H9 (cell line): ENCODE results near the gene GLRA2. TPM values are rescaled to one million over a fixed set of nuclear protein-coding genes. Genes with fewer than 3 reads are reported as not detected.

Experiments
- DNase-seq: peaks from one replicate; pipeline ENCODE4 v3.0.0-alpha.2; 2017
- H2AFZ ChIP-seq: one replicate; pipeline ENCODE4 v1.6.1; 2013; ENCODE audit warnings: mild to moderate bottlenecking, low read length, control low read depth, moderate library complexity
- H2AK5ac ChIP-seq: 2 replicates; pipeline ENCODE4 v1.6.1; 2013; ENCODE audit warnings: low read length, control low read depth, mixed read lengths; ENCODE audit not compliant: insufficient read length
- H2BK120ac ChIP-seq: one replicate; pipeline ENCODE4 v1.6.1; 2013; ENCODE audit warnings: low read depth, mild to moderate bottlenecking, low read length, control low read depth, inconsistent platforms; ENCODE audit not compliant: poor library complexity, severe bottlenecking
- H2BK12ac ChIP-seq: 2 replicates; pipeline ENCODE4 v1.6.1; 2013; ENCODE audit warnings: low read length, control low read depth, mixed read lengths, low read depth; ENCODE audit not compliant: insufficient read length
- H2BK15ac ChIP-seq: 2 replicates; pipeline ENCODE4 v1.6.1; 2013; ENCODE audit warnings: low read depth, low read length, control low read depth
- H2BK20ac ChIP-seq: one replicate; pipeline ENCODE4 v1.6.1; 2013; ENCODE audit warnings: low read depth, mild to moderate bottlenecking, low read length, control low read depth, inconsistent platforms; ENCODE audit not compliant: poor library complexity, severe bottlenecking
- H2BK5ac ChIP-seq: 2 replicates; pipeline ENCODE4 v1.6.1; 2013; ENCODE audit warnings: low read length, control low read depth, mixed read lengths; ENCODE audit not compliant: insufficient read length
- H3K14ac ChIP-seq: 2 replicates; pipeline ENCODE4 v1.6.1; 2013; ENCODE audit warnings: low read length, control low read depth; ENCODE audit not compliant: insufficient read depth
- H3K18ac ChIP-seq: 2 replicates; pipeline ENCODE4 v1.6.1; 2013; ENCODE audit warnings: low read depth, mild to moderate bottlenecking, mixed read lengths, low read length, control low read depth; ENCODE audit not compliant: insufficient read length
- H3K23ac ChIP-seq: 2 replicates; pipeline ENCODE4 v1.6.1; 2013; ENCODE audit warnings: low read length, control low read depth, mixed read lengths, low read depth; ENCODE audit not compliant: insufficient read length
- H3K23me2 ChIP-seq: 2 replicates; pipeline ENCODE4 v1.6.1; 2013; ENCODE audit warnings: low read depth, mild to moderate bottlenecking, mixed read lengths, low read length, control low read depth; ENCODE audit not compliant: insufficient read length, poor library complexity, severe bottlenecking
- H3K27ac ChIP-seq: 2 replicates; pipeline ENCODE4 v1.5.1; 2013; ENCODE audit warnings: low read length, control low read depth, mixed read lengths, low read depth; ENCODE audit not compliant: insufficient read length
- H3K27me3 ChIP-seq: 2 replicates; pipeline ENCODE4 v1.6.1; 2013; ENCODE audit warnings: low read length, control low read depth, inconsistent platforms; ENCODE audit not compliant: insufficient read depth
- H3K4ac ChIP-seq: 2 replicates; pipeline ENCODE4 v1.6.1; 2013; ENCODE audit warnings: low read depth, mild to moderate bottlenecking, control low read depth, inconsistent platforms, low read length, moderate library complexity
- H3K4me1 ChIP-seq: 2 replicates; pipeline ENCODE4 v1.6.1; 2013; ENCODE audit warnings: low read length, control low read depth, inconsistent platforms; ENCODE audit not compliant: insufficient read depth
- H3K4me2 ChIP-seq: 2 replicates; pipeline ENCODE4 v1.6.1; 2013; ENCODE audit warnings: low read length, control low read depth, mixed read lengths; ENCODE audit not compliant: insufficient read length, insufficient read depth
- H3K56ac ChIP-seq: 2 replicates; pipeline ENCODE4 v1.6.1; 2013; ENCODE audit warnings: low read depth, mild to moderate bottlenecking, mixed read lengths, low read length, control low read depth; ENCODE audit not compliant: insufficient read length
- H3K79me1 ChIP-seq: 2 replicates; pipeline ENCODE4 v1.6.1; 2013; ENCODE audit warnings: low read depth, mild to moderate bottlenecking, moderate library complexity, low read length, control low read depth, inconsistent platforms; ENCODE audit not compliant: insufficient read depth, poor library complexity, severe bottlenecking
- H3K79me2 ChIP-seq: 2 replicates; pipeline ENCODE4 v1.6.1; 2013; ENCODE audit warnings: low read length, control low read depth, inconsistent platforms; ENCODE audit not compliant: insufficient read depth
- H3K9ac ChIP-seq: 2 replicates; pipeline ENCODE4 v1.6.1; 2013; ENCODE audit warnings: low read length, control low read depth, mixed read lengths; ENCODE audit not compliant: insufficient read length; ENCODE audit errors: extremely low read depth
- H3K9me3 ChIP-seq: one replicate; pipeline ENCODE4 v1.6.1; 2013; ENCODE audit warnings: low read depth, low read length, inconsistent platforms; ENCODE audit not compliant: control insufficient read depth
- H3T11ph ChIP-seq: one replicate; pipeline ENCODE4 v1.6.1; 2013; ENCODE audit warnings: mild to moderate bottlenecking, low read length, control low read depth, inconsistent platforms
- H4K20me1 ChIP-seq: one replicate; pipeline ENCODE4 v1.6.1; 2013; ENCODE audit not compliant: control insufficient read depth, insufficient read length, insufficient read depth
- H4K5ac ChIP-seq: 2 replicates; pipeline ENCODE4 v1.6.1; 2013; ENCODE audit warnings: low read depth, mild to moderate bottlenecking, mixed read lengths, low read length, control low read depth; ENCODE audit not compliant: insufficient read length
- H4K8ac ChIP-seq: replicated peaks from 2 replicates; pipeline ENCODE4 v1.6.1; 2013; ENCODE audit warnings: low read length, control low read depth, mixed read lengths, low read depth; ENCODE audit not compliant: insufficient read length
- H4K91ac ChIP-seq: 2 replicates; pipeline ENCODE4 v1.6.1; 2013; ENCODE audit warnings: low read depth, mild to moderate bottlenecking, moderate library complexity, mixed read lengths, low read length, control low read depth; ENCODE audit not compliant: insufficient read length
- H3K27ac Mint-ChIP-seq, 3 experiments: 2 replicates in 2 of 3; 3 replicates in 1 of 3; pipeline ENCODE4 v1.8.0; 2020 to 2021; ENCODE audit warnings: mixed read lengths in 3 of 3, mild to moderate bottlenecking in 1 of 3, moderate library complexity in 1 of 3
- H3K27me3 Mint-ChIP-seq: 2 replicates; pipeline ENCODE4 v1.8.0; 2021; ENCODE audit warnings: low read depth, mild to moderate bottlenecking, moderate library complexity, mixed read lengths
- H3K36me3 Mint-ChIP-seq, 3 experiments: 2 replicates in 2 of 3; 3 replicates in 1 of 3; pipeline ENCODE4 v1.8.0; 2020 to 2021; ENCODE audit warnings: low read depth in 3 of 3, mixed read lengths in 3 of 3; ENCODE audit not compliant: insufficient read depth in 1 of 3
- H3K4me1 Mint-ChIP-seq, 2 experiments: 2 replicates each; pipeline ENCODE4 v1.8.0; 2020; ENCODE audit warnings: mixed read lengths in 2 of 2
- H3K4me3 Mint-ChIP-seq, 2 experiments: 2 replicates in 1 of 2; 3 replicates in 1 of 2; pipeline ENCODE4 v1.8.0; 2020 to 2021; ENCODE audit warnings: mild to moderate bottlenecking in 2 of 2, mixed read lengths in 2 of 2, moderate library complexity in 1 of 2
- H3K9me3 Mint-ChIP-seq, 2 experiments: 2 replicates in 1 of 2; 3 replicates in 1 of 2; pipeline ENCODE4 v1.8.0; 2020; ENCODE audit warnings: mild to moderate bottlenecking in 2 of 2, mixed read lengths in 2 of 2, moderate library complexity in 1 of 2
- CTCF ChIP-seq: fragments of 200-600 bp; sonication (generic); conservative IDR thresholded peaks from 3 replicates; pipeline ENCODE4 v1.8.0; 2021; ENCODE audit warnings: antibody characterized with exemption, mild to moderate bottlenecking
- WGBS: extraction: QIAGEN DNeasy Blood & Tissue Kit; methylation state at CpG from one replicate; pipeline ENCODE4 v1.1.7; 2013; ENCODE audit warnings: missing lambda C conversion rate, low lambda C conversion rate, mixed read lengths; ENCODE audit not compliant: insufficient read length; ENCODE audit errors: extremely low coverage; 5-methylcytosine and 5-hydroxymethylcytosine counted together
- total RNA-seq: library from RNA; stranded (reverse); gene quantifications from 2 replicates; pipeline ENCODE4 v1.2.1, GENCODE V29; 2021

Gene GLRA2
- total RNA-seq, 1 experiment from 2014 or later = not detected

- Histone ChIP-seq H3T11ph (no peak overlapping the region), H3K56ac (no peak overlapping the region), H3K14ac (no peak overlapping the region), H3K4me2 (no peak overlapping the region), H2BK12ac (no peak overlapping the region), H3K79me1 (no peaks in the 10 kb centered on the region), H3K9ac (no peak overlapping the region), H2AFZ (no peak overlapping the region), H3K9me3 (peaks cover 6% of the 10 kb centered on the region), H4K5ac (no peak overlapping the region), H3K18ac (no peak overlapping the region), H3K4me1 (no peaks in the 10 kb centered on the region), H3K23me2 (no peaks in the 10 kb centered on the region), H4K91ac (no peak overlapping the region), H3K23ac (no peak overlapping the region), H3K79me2 (no peaks in the 10 kb centered on the region), H2BK120ac (no peak overlapping the region), H3K27ac (no peak overlapping the region), H2BK15ac (no peak overlapping the region), H3K27me3 (no peaks in the 10 kb centered on the region), H4K20me1 (no peaks in the 10 kb centered on the region), H2BK20ac (no peak overlapping the region), H4K8ac (no peak overlapping the region), H3K4ac (no peak overlapping the region), H2AK5ac (no peak overlapping the region), H2BK5ac (no peak overlapping the region)
- Mint-ChIP-seq H3K27ac (no peak overlapping the region), H3K4me3 (no peak overlapping the region), H3K4me1 (no peaks in the 10 kb centered on the region), H3K36me3 (peaks cover 4 to 10% (median 6%) of the 10 kb centered on the region in 3 experiments; a peak in 5 of 7 replicates), H3K9me3 (peaks cover 51 to 52% of the 10 kb centered on the region in 2 experiments), H3K27me3 (no peaks in the 10 kb centered on the region)
- no peak for DNase-seq
- WGBS = no CpG with 5 or more reads among the region's 2 CpGs
- TF ChIP-seq CTCF = no peak
Observed at GRCh38 chrX:14776901-14777300, 247.6 kb downstream of the GLRA2 start.
